ENCODE results near the gene PRIM2.

PRIM2 gene

DNA sequence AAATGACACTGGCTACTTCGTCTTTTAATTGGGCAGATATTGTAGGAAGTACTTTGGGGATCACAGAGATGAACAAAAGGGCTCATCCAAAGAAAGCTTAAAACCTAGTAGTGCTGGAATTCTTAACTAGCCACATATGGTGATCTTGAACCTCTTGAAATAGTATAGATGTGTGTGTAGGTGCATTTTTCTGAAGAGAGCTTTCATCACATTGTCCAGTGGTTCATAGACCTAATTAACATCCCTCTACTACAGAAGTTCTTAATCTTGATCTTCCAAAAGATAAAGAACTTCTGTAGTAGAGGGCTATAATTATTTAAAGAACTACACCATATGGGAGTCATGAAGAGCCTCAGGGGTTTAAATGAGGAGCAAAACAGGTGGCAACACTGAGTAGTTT lies 2.3 kb upstream of the PRIM2 start:
- TF ChIP-seq, protein P1, sequence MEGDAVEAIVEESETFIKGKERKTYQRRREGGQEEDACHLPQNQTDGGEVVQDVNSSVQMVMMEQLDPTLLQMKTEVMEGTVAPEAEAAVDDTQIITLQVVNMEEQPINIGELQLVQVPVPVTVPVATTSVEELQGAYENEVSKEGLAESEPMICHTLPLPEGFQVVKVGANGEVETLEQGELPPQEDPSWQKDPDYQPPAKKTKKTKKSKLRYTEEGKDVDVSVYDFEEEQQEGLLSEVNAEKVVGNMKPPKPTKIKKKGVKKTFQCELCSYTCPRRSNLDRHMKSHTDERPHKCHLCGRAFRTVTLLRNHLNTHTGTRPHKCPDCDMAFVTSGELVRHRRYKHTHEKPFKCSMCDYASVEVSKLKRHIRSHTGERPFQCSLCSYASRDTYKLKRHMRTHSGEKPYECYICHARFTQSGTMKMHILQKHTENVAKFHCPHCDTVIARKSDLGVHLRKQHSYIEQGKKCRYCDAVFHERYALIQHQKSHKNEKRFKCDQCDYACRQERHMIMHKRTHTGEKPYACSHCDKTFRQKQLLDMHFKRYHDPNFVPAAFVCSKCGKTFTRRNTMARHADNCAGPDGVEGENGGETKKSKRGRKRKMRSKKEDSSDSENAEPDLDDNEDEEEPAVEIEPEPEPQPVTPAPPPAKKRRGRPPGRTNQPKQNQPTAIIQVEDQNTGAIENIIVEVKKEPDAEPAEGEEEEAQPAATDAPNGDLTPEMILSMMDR (conservative IDR thresholded peaks at IDR 0.05; ENCODE audit: low read depth, low read length): no peak
- Histone ChIP-seq H3K27me3 (ENCODE audit: insufficient read depth, low read depth) (no peaks in the 10 kb centered on the region), H3K36me3 (ENCODE audit: insufficient read depth) (no peaks in the 10 kb centered on the region; the same call in 1 of the 2 replicates), H3K4me3 (IDR thresholded peaks at IDR 0.05; ENCODE audit: insufficient read depth, low read depth, low read length) (no peak overlapping the region), H3K4me2 (no peak overlapping the region), H3K27ac (no peak overlapping the region), H3K79me2 (ENCODE audit: insufficient read depth, low read depth) (peaks cover 13% of the 10 kb centered on the region; the same call in 1 of the 2 replicates), H4K20me1 (ENCODE audit: insufficient read depth) (no peaks in the 10 kb centered on the region), H2AFZ (ENCODE audit: low read depth) (no peak overlapping the region), H3K4me1 (ENCODE audit: low read depth, poor library complexity, severe bottlenecking) (peaks cover 21% of the 10 kb centered on the region), H3K9ac (no peak overlapping the region)

DNA sequence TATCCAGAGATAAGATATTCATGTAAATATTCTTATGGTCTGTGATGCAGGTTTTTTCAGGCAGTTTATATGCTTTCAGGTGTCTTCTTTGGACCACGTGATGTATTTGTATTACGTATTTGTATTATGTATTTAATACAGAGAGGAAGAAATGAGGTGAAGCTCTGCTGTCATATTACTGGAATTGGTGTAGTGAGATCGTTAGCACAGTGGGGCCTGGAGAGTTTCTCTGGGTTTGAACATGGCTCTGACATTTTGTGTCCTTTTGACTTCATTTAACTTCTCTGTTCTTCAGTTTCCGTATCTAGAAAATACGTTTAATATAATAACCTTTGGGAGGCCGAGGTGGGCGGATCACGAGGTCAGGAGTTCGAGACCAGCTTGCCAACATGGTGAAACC lies 1.6 kb upstream of the PRIM2 start:
- Histone ChIP-seq H2AFZ (ENCODE audit: low read depth) (peak overlapping the region; percentile 95; the same call in 1 of the 2 replicates), H4K20me1 (ENCODE audit: insufficient read depth) (no peaks in the 10 kb centered on the region), H3K36me3 (ENCODE audit: insufficient read depth) (no peaks in the 10 kb centered on the region; the same call in 1 of the 2 replicates), H3K27me3 (ENCODE audit: insufficient read depth, low read depth) (no peaks in the 10 kb centered on the region), H3K79me2 (ENCODE audit: insufficient read depth, low read depth) (peaks cover 13% of the 10 kb centered on the region; the same call in 1 of the 2 replicates), H3K9ac (no peak overlapping the region), H3K4me1 (ENCODE audit: low read depth, poor library complexity, severe bottlenecking) (peaks cover 29% of the 10 kb centered on the region), H3K4me2 (peak overlapping the region; percentile 70), H3K4me3 (IDR thresholded peaks at IDR 0.05; ENCODE audit: insufficient read depth, low read depth, low read length) (no peak overlapping the region), H3K27ac (no peak overlapping the region)
- TF ChIP-seq, protein P1 (conservative IDR thresholded peaks at IDR 0.05; ENCODE audit: low read depth, low read length): no peak

DNA sequence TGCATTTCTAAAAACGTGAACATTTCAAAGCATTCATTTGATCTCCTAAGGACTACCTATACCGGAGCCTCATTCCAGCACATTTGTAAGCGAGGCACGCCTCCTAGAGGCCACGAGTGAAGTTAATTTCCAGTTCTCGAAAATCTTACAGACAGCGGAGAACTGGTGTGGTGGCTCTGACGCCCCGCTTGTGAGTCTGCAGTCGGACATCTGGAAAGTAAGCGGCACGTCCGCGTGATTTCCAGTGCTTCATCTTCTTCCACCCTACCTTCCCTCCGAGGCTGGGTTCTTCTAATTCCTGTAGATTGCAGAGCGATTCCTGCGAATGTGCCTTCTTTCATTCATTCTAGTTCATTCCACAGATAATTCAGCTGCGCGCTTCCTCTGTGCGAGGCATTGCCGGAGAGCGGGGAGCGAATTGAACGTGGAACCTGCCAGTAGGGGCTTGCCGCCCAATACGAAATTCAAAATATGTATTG lies 810 bp upstream of the PRIM2 start:
- H3K27me3 ChIP-seq (ENCODE audit: insufficient read depth, low read depth): no peaks in the 10 kb centered on the region
- peaks cover 36% of the 10 kb centered on the region for H3K4me1 ChIP-seq (ENCODE audit: low read depth, poor library complexity, severe bottlenecking)
- no peaks in the 10 kb centered on the region for H4K20me1 ChIP-seq (ENCODE audit: insufficient read depth)
- no peak overlapping the region for H3K4me3 ChIP-seq (IDR thresholded peaks at IDR 0.05; ENCODE audit: insufficient read depth, low read depth, low read length)
- peak overlapping the region; percentile 42; the same call in 1 of the 2 replicates for H3K27ac ChIP-seq
- H3K36me3 ChIP-seq (ENCODE audit: insufficient read depth): peaks cover under 1% of the 10 kb centered on the region; the same call in 1 of the 2 replicates
- H2AFZ ChIP-seq (ENCODE audit: low read depth): peak overlapping the region; percentile 95
- peak overlapping the region; percentile 65; the same call in 1 of the 2 replicates for H3K9ac ChIP-seq
- peak overlapping the region; percentile 70 for H3K4me2 ChIP-seq
- TF ChIP-seq, protein P1 (conservative IDR thresholded peaks at IDR 0.05; ENCODE audit: low read depth, low read length): peak; percentile 91
- peaks cover 13% of the 10 kb centered on the region; the same call in 1 of the 2 replicates for H3K79me2 ChIP-seq (ENCODE audit: insufficient read depth, low read depth)

DNA sequence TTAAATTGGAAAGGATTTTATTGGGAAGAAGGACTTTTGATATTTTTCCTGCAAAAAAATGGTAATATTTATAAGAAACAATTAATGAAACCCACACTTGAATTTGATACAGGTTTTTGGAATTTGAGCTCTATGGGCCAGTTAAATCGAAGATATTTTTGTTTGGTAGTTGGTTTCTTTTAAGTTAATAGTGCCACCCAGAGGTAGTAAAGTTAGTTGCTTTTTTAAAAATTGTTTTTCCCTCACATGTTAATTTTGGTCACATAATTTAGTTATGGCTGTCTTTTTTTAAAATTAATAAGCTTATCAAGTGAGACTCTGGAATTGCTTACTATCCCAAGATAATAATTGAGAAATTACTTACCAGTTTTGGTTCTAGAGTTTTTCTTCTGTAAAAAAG lies 7.1 kb downstream of the PRIM2 start:
- Histone ChIP-seq H3K36me3 (ENCODE audit: insufficient read depth) (peaks cover 14% of the 10 kb centered on the region; the same call in 1 of the 2 replicates), H3K4me3 (IDR thresholded peaks at IDR 0.05; ENCODE audit: insufficient read depth, low read depth, low read length) (no peak overlapping the region), H3K27ac (no peak overlapping the region)

More for the DNA sequence above, 7.1 kb downstream of the PRIM2 start:
- Histone ChIP-seq H3K4me1 (ENCODE audit: low read depth, poor library complexity, severe bottlenecking) (peaks cover 31% of the 10 kb centered on the region), H3K79me2 (ENCODE audit: insufficient read depth, low read depth) (no peaks in the 10 kb centered on the region; the same call in 1 of the 2 replicates), H3K9ac (no peak overlapping the region), H2AFZ (ENCODE audit: low read depth) (no peak overlapping the region), H3K27me3 (ENCODE audit: insufficient read depth, low read depth) (no peaks in the 10 kb centered on the region), H3K4me2 (no peak overlapping the region), H4K20me1 (ENCODE audit: insufficient read depth) (no peaks in the 10 kb centered on the region)
- TF ChIP-seq, protein P1 (conservative IDR thresholded peaks at IDR 0.05; ENCODE audit: low read depth, low read length): peak; percentile 67
